HG02885 (cell line): ENCODE data around the gene PAK2.
A peak's percentile ranks its signal among the peaks of the same experiment; 100 is the strongest.
"Not testable (repeated sequence)": the region's sequence is repeated elsewhere in the genome, so short reads cannot be mapped to it uniquely, and the experiment has no call there.

Experiments used
- ATAC-seq: cut with Tn5 transposase; IDR thresholded peaks from one replicate; pipeline ENCODE4 v1.9.1; 2021; ENCODE audit warnings: mild to moderate bottlenecking; ENCODE audit not compliant: unreplicated experiment, poor library complexity

Gene PAK2

GRCh38 chr3:196739671-196740480, at the start of gene PAK2:
Gene PAK2, plus strand, starts transcription at chr3:196739857. Its CDS starts 42,790 bp downstream, at chr3:196782647.
- ATAC-seq: peak; percentile 91

- ATAC-seq: no peak
These were observed 49.6 kb upstream of the PAK2 start for GRCh38 chr3:196689941-196690660.

GRCh38 chr3:196691386-196691785, 48.3 kb upstream of the PAK2 start:
- no peak for ATAC-seq

- ATAC-seq: no peak
These were observed 45.4 kb upstream of the PAK2 start for GRCh38 chr3:196694202-196694638.

- ATAC-seq: no peak
These were observed 44.5 kb upstream of the PAK2 start for GRCh38 chr3:196694941-196695848.

- no peak for ATAC-seq
These were observed 43.8 kb upstream of the PAK2 start for GRCh38 chr3:196695849-196696226.

GRCh38 chr3:196697270-196697669, 42.4 kb upstream of the PAK2 start:
- ATAC-seq: no peak

GRCh38 chr3:196699749-196700148, 39.9 kb upstream of the PAK2 start:
- no peak for ATAC-seq

GRCh38 chr3:196700801-196701200, 38.9 kb upstream of the PAK2 start:
- ATAC-seq: no peak

- no peak for ATAC-seq
These were observed 33.3 kb upstream of the PAK2 start for GRCh38 chr3:196706327-196706726.

GRCh38 chr3:196706731-196707130, 32.9 kb upstream of the PAK2 start:
- ATAC-seq: no peak

GRCh38 chr3:196707566-196707965, 32.1 kb upstream of the PAK2 start:
- ATAC-seq: no peak

- no peak for ATAC-seq
These were observed 31.2 kb upstream of the PAK2 start for GRCh38 chr3:196708467-196708866.

GRCh38 chr3:196711838-196712513, 27.7 kb upstream of the PAK2 start, which contains the start of the genes CEP19 and PIGX:
Gene CEP19, minus strand, starts transcription at chr3:196712250. Its CDS starts 3,593 bp downstream, at chr3:196708657.
Gene PIGX, plus strand, starts transcription at chr3:196712377.
- peak; percentile 81 for ATAC-seq

- peak; percentile 61 for ATAC-seq
These were observed 26.9 kb upstream of the PAK2 start for GRCh38 chr3:196712514-196713413.

- not testable (repeated sequence) for ATAC-seq
These were observed 22.5 kb upstream of the PAK2 start for GRCh38 chr3:196717162-196717561.

- no peak for ATAC-seq
These were observed 18.6 kb upstream of the PAK2 start for GRCh38 chr3:196721097-196721496.

GRCh38 chr3:196726788-196727675, 12.6 kb upstream of the PAK2 start:
- ATAC-seq: no peak
